ENCODE data around the gene TMSB10.

The TMSB10 gene

GRCh38 chr2:84899304-84900204 lies 5.9 kb upstream of the TMSB10 start:
- no peak for TF ChIP-seq CEBPB (IDR thresholded peaks at IDR 0.05)
- TF ChIP-seq EGR1 (IDR thresholded peaks at IDR 0.05): no peak

DNA sequence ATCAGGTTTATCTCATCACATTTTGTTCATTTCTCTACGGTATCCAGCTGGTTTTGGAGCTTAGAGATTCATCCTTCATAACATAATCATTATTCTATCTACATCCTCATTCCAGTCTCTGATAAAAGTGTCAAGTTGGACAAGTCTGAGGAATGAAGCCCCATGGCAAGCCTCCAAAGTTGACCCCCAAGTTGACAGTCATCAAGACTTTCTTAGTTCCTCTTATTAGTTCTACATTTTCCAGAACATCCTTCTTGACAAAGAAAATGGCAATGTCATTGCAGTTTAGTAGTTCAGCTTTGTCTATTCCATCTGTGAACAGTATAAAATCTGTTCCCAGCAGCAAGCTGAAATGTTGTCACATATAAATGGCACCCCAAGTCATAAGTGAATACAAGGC lies 4.5 kb upstream of the TMSB10 start:
- no peak for TF ChIP-seq CEBPB (IDR thresholded peaks at IDR 0.05)
- no peak for TF ChIP-seq TEAD4 (IDR thresholded peaks at IDR 0.05)
- TF ChIP-seq YY1 (IDR thresholded peaks at IDR 0.05; ENCODE audit: low read depth): no peak
- TF ChIP-seq, protein P1, sequence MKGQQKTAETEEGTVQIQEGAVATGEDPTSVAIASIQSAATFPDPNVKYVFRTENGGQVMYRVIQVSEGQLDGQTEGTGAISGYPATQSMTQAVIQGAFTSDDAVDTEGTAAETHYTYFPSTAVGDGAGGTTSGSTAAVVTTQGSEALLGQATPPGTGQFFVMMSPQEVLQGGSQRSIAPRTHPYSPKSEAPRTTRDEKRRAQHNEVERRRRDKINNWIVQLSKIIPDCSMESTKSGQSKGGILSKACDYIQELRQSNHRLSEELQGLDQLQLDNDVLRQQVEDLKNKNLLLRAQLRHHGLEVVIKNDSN (IDR thresholded peaks at IDR 0.05): no peak
- TF ChIP-seq ZBTB7A (IDR thresholded peaks at IDR 0.05; ENCODE audit: low read depth): no peak
- TF ChIP-seq TAF1 (IDR thresholded peaks at IDR 0.05; ENCODE audit: low read depth): no peak
- no peak for TF ChIP-seq RAD21 (IDR thresholded peaks at IDR 0.05; ENCODE audit: low read depth)
- no peak for TF ChIP-seq EGR1 (IDR thresholded peaks at IDR 0.05)
- no peak for TF ChIP-seq TCF12 (IDR thresholded peaks at IDR 0.05; ENCODE audit: low read depth)
- TF ChIP-seq, protein P2, sequence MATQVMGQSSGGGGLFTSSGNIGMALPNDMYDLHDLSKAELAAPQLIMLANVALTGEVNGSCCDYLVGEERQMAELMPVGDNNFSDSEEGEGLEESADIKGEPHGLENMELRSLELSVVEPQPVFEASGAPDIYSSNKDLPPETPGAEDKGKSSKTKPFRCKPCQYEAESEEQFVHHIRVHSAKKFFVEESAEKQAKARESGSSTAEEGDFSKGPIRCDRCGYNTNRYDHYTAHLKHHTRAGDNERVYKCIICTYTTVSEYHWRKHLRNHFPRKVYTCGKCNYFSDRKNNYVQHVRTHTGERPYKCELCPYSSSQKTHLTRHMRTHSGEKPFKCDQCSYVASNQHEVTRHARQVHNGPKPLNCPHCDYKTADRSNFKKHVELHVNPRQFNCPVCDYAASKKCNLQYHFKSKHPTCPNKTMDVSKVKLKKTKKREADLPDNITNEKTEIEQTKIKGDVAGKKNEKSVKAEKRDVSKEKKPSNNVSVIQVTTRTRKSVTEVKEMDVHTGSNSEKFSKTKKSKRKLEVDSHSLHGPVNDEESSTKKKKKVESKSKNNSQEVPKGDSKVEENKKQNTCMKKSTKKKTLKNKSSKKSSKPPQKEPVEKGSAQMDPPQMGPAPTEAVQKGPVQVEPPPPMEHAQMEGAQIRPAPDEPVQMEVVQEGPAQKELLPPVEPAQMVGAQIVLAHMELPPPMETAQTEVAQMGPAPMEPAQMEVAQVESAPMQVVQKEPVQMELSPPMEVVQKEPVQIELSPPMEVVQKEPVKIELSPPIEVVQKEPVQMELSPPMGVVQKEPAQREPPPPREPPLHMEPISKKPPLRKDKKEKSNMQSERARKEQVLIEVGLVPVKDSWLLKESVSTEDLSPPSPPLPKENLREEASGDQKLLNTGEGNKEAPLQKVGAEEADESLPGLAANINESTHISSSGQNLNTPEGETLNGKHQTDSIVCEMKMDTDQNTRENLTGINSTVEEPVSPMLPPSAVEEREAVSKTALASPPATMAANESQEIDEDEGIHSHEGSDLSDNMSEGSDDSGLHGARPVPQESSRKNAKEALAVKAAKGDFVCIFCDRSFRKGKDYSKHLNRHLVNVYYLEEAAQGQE (IDR thresholded peaks at IDR 0.05; ENCODE audit: low read depth): no peak

- TF ChIP-seq FOXM1 (IDR thresholded peaks at IDR 0.05; ENCODE audit: borderline replicate concordance, low read depth) (no peak), TCF12 (IDR thresholded peaks at IDR 0.05; ENCODE audit: low read depth) (no peak), YY1 (IDR thresholded peaks at IDR 0.05; ENCODE audit: low read depth) (no peak), TAF1 (IDR thresholded peaks at IDR 0.05; ENCODE audit: low read depth) (no peak), EP300 (IDR thresholded peaks at IDR 0.05; ENCODE audit: borderline replicate concordance) (no peak), EGR1 (IDR thresholded peaks at IDR 0.05) (no peak), TEAD4 (IDR thresholded peaks at IDR 0.05) (no peak), NFIC (IDR thresholded peaks at IDR 0.05) (no peak), ZBTB7A (IDR thresholded peaks at IDR 0.05; ENCODE audit: low read depth) (no peak)
- TF ChIP-seq, protein P3, sequence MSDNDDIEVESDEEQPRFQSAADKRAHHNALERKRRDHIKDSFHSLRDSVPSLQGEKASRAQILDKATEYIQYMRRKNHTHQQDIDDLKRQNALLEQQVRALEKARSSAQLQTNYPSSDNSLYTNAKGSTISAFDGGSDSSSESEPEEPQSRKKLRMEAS (IDR thresholded peaks at IDR 0.05): no peak
- TF ChIP-seq, protein P2 (IDR thresholded peaks at IDR 0.05; ENCODE audit: low read depth): no peak
- TF ChIP-seq, protein P1 (IDR thresholded peaks at IDR 0.05): no peak
Measured at GRCh38 chr2:84901593-84902120, 3.8 kb upstream of the TMSB10 start.

DNA sequence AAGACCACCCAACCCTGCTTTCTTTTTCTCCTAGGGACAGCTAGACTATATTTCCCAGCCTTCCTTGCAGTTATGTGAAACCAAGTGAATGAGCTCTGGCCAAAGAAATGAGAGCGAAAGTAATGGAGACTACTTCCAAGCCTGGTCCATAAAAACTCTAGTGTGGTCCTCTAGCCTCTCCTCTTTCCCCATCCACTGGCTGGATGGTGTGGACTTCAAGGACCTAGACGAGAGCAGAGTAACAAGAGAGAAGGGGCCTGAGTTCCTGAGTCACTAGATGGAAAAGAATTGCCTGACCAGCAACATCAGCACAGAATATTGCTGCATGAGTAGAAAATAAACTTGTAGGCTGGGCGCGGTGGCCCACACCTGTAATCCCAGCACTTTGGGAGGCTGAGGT lies 2.9 kb upstream of the TMSB10 start:
- TF ChIP-seq ZBTB7A (IDR thresholded peaks at IDR 0.05; ENCODE audit: low read depth): no peak

- no peak for TF ChIP-seq CREB1 (IDR thresholded peaks at IDR 0.05; ENCODE audit: low read depth)
- no peak for TF ChIP-seq YY1 (IDR thresholded peaks at IDR 0.05; ENCODE audit: low read depth)
- no peak for TF ChIP-seq ZBTB7A (IDR thresholded peaks at IDR 0.05; ENCODE audit: low read depth)
- TF ChIP-seq, protein P1 (IDR thresholded peaks at IDR 0.05): no peak
- no peak for TF ChIP-seq EGR1 (IDR thresholded peaks at IDR 0.05)
- TF ChIP-seq TEAD4 (IDR thresholded peaks at IDR 0.05): no peak
- no peak for TF ChIP-seq RAD21 (IDR thresholded peaks at IDR 0.05; ENCODE audit: low read depth)
- TF ChIP-seq, protein P3 (IDR thresholded peaks at IDR 0.05): no peak
- no peak for TF ChIP-seq FOXM1 (IDR thresholded peaks at IDR 0.05; ENCODE audit: borderline replicate concordance, low read depth)
- no peak for TF ChIP-seq EP300 (IDR thresholded peaks at IDR 0.05; ENCODE audit: borderline replicate concordance)
Measured at GRCh38 chr2:84904151-84904550, 1.3 kb upstream of the TMSB10 start.

DNA sequence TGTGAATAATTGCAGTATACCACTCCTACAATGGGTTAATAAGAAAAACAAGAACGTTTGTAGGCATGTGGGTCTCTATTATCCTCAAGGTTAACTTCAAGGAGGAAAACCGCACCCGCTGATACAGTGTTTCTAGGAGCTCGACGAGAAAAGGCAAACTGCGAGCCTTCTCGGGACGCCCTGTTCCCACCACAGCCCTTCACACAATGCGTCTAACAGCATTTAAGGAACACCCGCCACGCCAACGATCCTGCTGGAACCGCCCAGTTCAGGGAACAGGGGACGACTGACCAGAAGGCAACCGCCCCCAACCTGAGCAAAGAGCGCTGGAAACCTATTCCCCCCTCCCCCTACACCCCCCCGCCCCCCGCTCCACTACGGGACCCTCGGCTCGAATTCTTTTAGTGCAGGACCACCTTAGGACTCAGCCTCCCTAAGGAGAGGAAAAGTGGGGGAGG lies 710 bp upstream of the TMSB10 start:
- no peak for TF ChIP-seq NFIC (IDR thresholded peaks at IDR 0.05)
- no peak for TF ChIP-seq ZBTB7A (IDR thresholded peaks at IDR 0.05; ENCODE audit: low read depth)
- no peak for TF ChIP-seq FOXM1 (IDR thresholded peaks at IDR 0.05; ENCODE audit: borderline replicate concordance, low read depth)
- no peak for TF ChIP-seq TAF1 (IDR thresholded peaks at IDR 0.05; ENCODE audit: low read depth)
- TF ChIP-seq EGR1 (IDR thresholded peaks at IDR 0.05): no peak
- TF ChIP-seq, protein P1 (IDR thresholded peaks at IDR 0.05): no peak
- TF ChIP-seq CREB1 (IDR thresholded peaks at IDR 0.05; ENCODE audit: low read depth): no peak

Data from Ishikawa (cell line).